GM12873 (cell line): ENCODE data around the gene ROPN1L.

Experiments used
- TF ChIP-seq, protein P1 (sequence below): IDR thresholded peaks from 2 replicates; pipeline ENCODE4 v1.5.1; 2012; ENCODE audit warnings: low read depth, mild to moderate bottlenecking, moderate library complexity, low read length, control low read depth; ENCODE audit not compliant: insufficient read depth; ENCODE audit errors: missing control alignments

Gene ROPN1L

DNA sequence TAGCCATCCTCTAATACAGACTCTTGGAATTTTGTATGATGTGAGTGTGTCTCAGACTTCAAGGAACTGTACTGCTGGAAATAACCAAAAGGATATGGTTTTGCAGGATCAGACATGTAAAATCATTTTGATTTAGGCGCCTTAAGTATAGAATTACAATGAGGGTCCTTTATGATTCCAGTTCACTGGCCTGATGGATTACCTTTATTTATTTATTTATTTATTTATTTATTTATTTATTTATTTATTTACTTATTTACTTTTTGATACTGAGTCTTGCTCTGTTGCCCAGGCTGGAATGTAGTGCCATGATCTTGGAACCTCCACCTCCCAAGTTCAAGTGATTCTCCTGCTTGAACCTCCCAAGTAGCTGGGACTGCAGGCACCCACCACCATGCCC lies 37.9 kb upstream of the ROPN1L start:
- TF ChIP-seq, protein P1, sequence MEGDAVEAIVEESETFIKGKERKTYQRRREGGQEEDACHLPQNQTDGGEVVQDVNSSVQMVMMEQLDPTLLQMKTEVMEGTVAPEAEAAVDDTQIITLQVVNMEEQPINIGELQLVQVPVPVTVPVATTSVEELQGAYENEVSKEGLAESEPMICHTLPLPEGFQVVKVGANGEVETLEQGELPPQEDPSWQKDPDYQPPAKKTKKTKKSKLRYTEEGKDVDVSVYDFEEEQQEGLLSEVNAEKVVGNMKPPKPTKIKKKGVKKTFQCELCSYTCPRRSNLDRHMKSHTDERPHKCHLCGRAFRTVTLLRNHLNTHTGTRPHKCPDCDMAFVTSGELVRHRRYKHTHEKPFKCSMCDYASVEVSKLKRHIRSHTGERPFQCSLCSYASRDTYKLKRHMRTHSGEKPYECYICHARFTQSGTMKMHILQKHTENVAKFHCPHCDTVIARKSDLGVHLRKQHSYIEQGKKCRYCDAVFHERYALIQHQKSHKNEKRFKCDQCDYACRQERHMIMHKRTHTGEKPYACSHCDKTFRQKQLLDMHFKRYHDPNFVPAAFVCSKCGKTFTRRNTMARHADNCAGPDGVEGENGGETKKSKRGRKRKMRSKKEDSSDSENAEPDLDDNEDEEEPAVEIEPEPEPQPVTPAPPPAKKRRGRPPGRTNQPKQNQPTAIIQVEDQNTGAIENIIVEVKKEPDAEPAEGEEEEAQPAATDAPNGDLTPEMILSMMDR = no peak

DNA sequence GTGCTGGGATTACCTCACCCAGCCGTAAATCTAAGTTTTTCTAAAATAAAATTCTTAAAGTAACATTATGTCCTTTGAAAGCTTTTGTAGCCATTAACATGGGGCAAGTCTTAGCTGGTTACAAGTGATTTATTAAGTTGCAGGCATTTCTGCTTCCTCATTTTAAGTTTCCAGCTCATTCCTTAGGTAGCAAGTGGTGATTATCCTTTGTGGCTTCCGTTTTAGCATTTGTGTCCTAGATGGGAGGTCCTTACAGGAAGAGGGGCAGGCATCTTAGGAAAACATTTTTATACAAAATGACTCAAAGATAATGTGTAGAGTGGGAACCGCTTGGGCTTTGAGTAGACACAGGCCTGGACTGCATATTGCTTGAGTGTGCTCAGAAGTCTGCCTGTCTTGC lies 35.0 kb upstream of the ROPN1L start:
- TF ChIP-seq, protein P1 = no peak

DNA sequence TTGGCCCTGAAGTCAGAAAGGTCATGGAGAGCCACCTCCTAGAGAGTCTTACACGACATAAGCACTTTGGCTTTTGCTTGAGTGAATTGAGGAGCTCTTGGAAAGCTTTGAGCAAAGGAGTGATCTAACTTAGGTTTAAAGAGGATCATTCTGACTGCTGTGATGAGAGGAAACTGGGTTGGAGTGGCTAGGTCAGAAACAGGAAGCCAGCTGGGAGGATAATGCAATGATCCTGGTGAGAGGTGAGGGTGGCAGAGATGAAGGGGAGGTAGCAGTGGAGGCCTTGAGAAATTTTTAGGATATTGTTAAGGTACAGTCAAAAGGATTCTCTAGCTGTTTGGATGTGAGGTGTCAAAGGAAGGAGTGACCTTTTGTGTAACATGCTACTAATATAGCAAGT lies 32.2 kb upstream of the ROPN1L start:
- TF ChIP-seq, protein P1 = no peak

DNA sequence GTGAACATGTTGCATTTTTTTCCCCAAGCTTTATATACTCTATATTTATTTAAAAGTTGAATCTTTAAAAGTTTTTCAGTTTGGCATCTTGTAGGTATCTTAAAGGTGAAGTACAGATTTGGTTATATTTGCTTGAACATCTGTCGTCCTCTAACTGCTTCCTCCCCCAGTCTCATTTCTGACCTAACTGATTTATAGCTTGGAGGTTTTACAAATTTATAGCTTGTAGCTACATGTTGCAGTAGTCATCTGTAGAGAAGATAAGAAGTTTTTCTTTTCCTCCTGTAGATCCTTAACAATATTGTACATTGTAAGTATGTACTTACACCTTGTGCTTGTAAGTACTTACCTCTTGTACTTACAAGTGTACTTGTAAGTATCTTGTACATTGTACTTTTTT lies 31.0 kb upstream of the ROPN1L start:
- TF ChIP-seq, protein P1 = no peak

DNA sequence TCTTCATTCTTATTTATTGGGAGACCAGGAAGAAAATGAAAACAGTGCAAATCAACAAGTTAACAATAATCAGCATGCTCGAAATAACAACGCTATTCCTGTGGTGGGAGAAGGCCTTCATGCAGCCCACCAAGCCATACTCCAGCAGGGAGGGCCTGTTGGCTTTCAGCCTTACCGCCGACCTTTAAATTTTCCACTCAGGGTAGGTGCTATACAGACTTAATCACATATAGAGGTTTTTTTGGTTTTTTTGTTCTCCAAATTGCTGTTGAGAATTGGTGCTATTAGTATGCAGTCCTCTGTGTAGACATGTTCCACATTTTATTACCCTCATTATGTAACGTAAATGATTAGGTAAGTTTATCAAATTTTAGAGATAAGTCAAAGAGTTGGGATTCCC lies 30.3 kb upstream of the ROPN1L start:
- TF ChIP-seq, protein P1 = no peak

DNA sequence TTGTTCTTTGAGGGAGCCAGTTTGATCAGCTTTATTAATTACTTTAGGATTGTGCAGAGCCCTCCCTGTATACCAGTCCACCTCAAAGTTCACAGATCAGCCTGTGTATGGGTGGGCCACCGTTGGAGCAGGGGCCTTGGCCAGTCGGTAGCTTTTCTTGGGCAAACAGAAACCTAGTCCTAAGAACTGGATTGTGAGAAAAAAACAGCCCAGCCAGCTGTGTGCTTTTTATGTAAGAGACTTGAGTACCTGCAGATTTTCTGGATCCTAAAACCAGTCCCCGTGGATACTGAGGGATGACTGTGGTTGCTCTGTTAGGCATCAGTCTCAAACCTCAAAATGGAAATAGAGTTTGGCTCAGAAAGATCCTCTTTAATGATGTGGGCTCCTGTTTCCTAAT lies 24.8 kb upstream of the ROPN1L start:
- TF ChIP-seq, protein P1 = no peak

DNA sequence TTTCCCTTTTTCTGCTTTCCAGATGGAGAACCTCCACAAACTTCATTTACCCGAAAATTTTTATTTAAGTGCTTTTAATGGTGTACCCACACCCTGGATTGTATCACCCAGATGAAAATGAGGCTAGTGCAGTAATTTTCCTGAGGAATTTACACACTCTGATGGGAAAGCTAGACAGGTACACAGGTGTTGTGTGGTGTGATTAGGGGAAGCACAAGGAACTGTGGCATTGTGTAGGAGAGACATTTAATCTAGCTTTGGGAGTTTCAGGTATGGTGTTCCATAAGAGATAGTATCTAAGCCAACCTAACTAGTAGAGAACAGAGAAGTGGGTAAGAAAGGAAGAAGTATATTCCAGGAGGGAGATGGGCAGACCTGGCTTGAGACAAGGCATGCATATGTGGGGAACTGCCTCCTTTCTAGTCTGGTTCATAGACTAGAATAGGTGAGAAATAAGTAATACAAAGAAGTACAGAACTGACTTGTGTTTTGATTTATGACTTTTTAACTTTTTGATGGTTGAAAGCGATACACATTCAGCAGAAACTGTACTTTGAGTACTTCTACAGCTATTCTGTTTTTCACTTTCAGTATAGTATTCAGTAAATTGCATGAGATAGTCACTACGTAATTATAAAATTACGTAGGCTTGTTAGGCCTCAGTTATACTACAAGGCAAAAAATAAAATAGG lies 22.9 kb upstream of the ROPN1L start:
- TF ChIP-seq, protein P1 = no peak
